Inflammatory macrophage treated with lipopolysaccharide for 1 hour (primary cell): ENCODE data around the gene PWWP2B.
"Not testable (repeated sequence)": the region's sequence is repeated elsewhere in the genome, so short reads cannot be mapped to it uniquely, and the experiment has no call there.

Experiments
- DNase-seq, 2 donors: peaks; one replicate each; pipeline ENCODE4 v3.0.0-alpha.2; 2020 to 2022

The PWWP2B gene

GRCh38 chr10:132363921-132364593 lies 32.9 kb upstream of the PWWP2B start:
- peak; percentile 18 to 84 for DNase-seq

- DNase-seq, result peak; percentile 1 to 73
These were observed 32.4 kb upstream of the PWWP2B start for GRCh38 chr10:132364594-132364970.

- DNase-seq, result no peak
These were observed 31.9 kb upstream of the PWWP2B start for GRCh38 chr10:132365102-132365501.

- DNase-seq, result no peak
These were observed 31.0 kb upstream of the PWWP2B start for GRCh38 chr10:132366006-132366405.

GRCh38 chr10:132366499-132366898 lies 30.5 kb upstream of the PWWP2B start:
- DNase-seq, result no peak

GRCh38 chr10:132368391-132368790 lies 28.6 kb upstream of the PWWP2B start:
- DNase-seq, result no peak

- no peak for DNase-seq
These were observed 27.9 kb upstream of the PWWP2B start for GRCh38 chr10:132368881-132369635.

GRCh38 chr10:132369636-132370185 lies 27.3 kb upstream of the PWWP2B start:
- no peak for DNase-seq

GRCh38 chr10:132370426-132371340 lies 26.3 kb upstream of the PWWP2B start:
- DNase-seq, result no peak

GRCh38 chr10:132371641-132372081 lies 25.3 kb upstream of the PWWP2B start:
- DNase-seq, result no peak

GRCh38 chr10:132372516-132373095 lies 24.4 kb upstream of the PWWP2B start:
- DNase-seq, result no peak

GRCh38 chr10:132373241-132373955 lies 23.6 kb upstream of the PWWP2B start:
- DNase-seq, result no peak

GRCh38 chr10:132374176-132374575 lies 22.8 kb upstream of the PWWP2B start:
- DNase-seq, result no peak

- DNase-seq, result no peak
These were observed 22.4 kb upstream of the PWWP2B start for GRCh38 chr10:132374612-132375011.

GRCh38 chr10:132375116-132375794 lies 21.7 kb upstream of the PWWP2B start:
- DNase-seq, result no peak

- DNase-seq, result peak in 1 of 2 donors; percentile 54
These were observed 21.2 kb upstream of the PWWP2B start for GRCh38 chr10:132375795-132376297.

GRCh38 chr10:132376394-132376851 lies 20.6 kb upstream of the PWWP2B start:
- DNase-seq, result no peak

GRCh38 chr10:132377326-132377725 lies 19.7 kb upstream of the PWWP2B start:
- no peak for DNase-seq

GRCh38 chr10:132379026-132379425 lies 18.0 kb upstream of the PWWP2B start:
- not testable (repeated sequence) for DNase-seq

- DNase-seq, result not testable (repeated sequence)
These were observed 16.0 kb upstream of the PWWP2B start for GRCh38 chr10:132380986-132381385.

GRCh38 chr10:132381741-132382140 lies 15.3 kb upstream of the PWWP2B start:
- DNase-seq, result no peak
